ENCODE data around the gene DHX16.
A peak's percentile ranks its signal among the peaks of the same experiment; 100 is the strongest.

GRCh38 chr6:30719791-30720737 lies 47.3 kb upstream of the DHX16 start, which contains the start of gene TUBB:
- TF ChIP-seq, protein P1, sequence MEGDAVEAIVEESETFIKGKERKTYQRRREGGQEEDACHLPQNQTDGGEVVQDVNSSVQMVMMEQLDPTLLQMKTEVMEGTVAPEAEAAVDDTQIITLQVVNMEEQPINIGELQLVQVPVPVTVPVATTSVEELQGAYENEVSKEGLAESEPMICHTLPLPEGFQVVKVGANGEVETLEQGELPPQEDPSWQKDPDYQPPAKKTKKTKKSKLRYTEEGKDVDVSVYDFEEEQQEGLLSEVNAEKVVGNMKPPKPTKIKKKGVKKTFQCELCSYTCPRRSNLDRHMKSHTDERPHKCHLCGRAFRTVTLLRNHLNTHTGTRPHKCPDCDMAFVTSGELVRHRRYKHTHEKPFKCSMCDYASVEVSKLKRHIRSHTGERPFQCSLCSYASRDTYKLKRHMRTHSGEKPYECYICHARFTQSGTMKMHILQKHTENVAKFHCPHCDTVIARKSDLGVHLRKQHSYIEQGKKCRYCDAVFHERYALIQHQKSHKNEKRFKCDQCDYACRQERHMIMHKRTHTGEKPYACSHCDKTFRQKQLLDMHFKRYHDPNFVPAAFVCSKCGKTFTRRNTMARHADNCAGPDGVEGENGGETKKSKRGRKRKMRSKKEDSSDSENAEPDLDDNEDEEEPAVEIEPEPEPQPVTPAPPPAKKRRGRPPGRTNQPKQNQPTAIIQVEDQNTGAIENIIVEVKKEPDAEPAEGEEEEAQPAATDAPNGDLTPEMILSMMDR (IDR thresholded peaks at IDR 0.05 in 8 of 11, conservative IDR thresholded peaks at IDR 0.05 in 3 of 11), result peak in 7 of 11 experiments; percentile 7 to 28 (median 20)
- TF ChIP-seq POLR2AphosphoS5 (IDR thresholded peaks at IDR 0.05) (peak; percentile 95 to 98 (median 96)), POLR2A (IDR thresholded peaks at IDR 0.05) (peak in 2 of 3 donors; percentile 31 to 92)

Measured in spleen (tissue), 7 donors.